NT2/D1 (cell line): ENCODE measurements around the gene LCNL1.

ENCODE experiments used
- SUZ12 ChIP-seq: IDR thresholded peaks from 2 replicates; pipeline ENCODE4 v1.6.1; 2011; ENCODE audit not compliant: insufficient read length, insufficient read depth; ENCODE audit errors: extremely low read depth
- YY1 ChIP-seq: IDR thresholded peaks from 2 replicates; pipeline ENCODE4 v1.6.1; 2011; ENCODE audit not compliant: insufficient read length, insufficient read depth
- ZNF274 ChIP-seq: IDR thresholded peaks from 2 replicates; pipeline ENCODE4 v1.6.1; 2011; ENCODE audit warnings: mild to moderate bottlenecking, low read depth, low read length

- TF ChIP-seq YY1, result no peak
- TF ChIP-seq ZNF274, result no peak
- TF ChIP-seq SUZ12, result no peak
These were observed 18.6 kb upstream of the LCNL1 start for GRCh38 chr9:136964171-136964689.
